ENCODE measurements around the gene BRSK1. TPM values are rescaled to one million over a fixed set of nuclear protein-coding genes. Genes with fewer than 3 reads are reported as not detected.

Gene BRSK1
- total and polyA plus RNA-seq, 2 of the 13 experiments (the other 11 are each of a cell fraction or from before 2014, with no cell fraction given): 0.18 to 1.2 TPM

- Histone ChIP-seq H3K4me1 (ENCODE audit: insufficient read depth, low read length) (peaks cover 31% of the 10 kb centered on the region), H3K4me2 (ENCODE audit: low read depth, low read length) (no peak overlapping the region), H4K20me1 (ENCODE audit: insufficient read depth, low read length) (peaks cover 46% of the 10 kb centered on the region), H3K27me3 (ENCODE audit: control insufficient read depth in 1 of 2, insufficient read depth in 2 of 2, low read length in 2 of 2) (no peaks in the 10 kb centered on the region), H3K9me3 (ENCODE audit: low read length) (no peaks in the 10 kb centered on the region), H3K36me3 (replicated peaks in 1 of 2; ENCODE audit: control insufficient read depth in 1 of 2, insufficient read depth in 2 of 2, low read length in 2 of 2) (peaks cover 30 to 75% of the 10 kb centered on the region in 2 experiments; a peak in 4 of 5 replicates), H3K79me2 (ENCODE audit: insufficient read depth, low read length) (peaks cover 51% of the 10 kb centered on the region), H3K27ac (ENCODE audit: extremely low read length, insufficient read depth, low read length) (no peak overlapping the region), H3K9ac (ENCODE audit: insufficient read depth, low read depth, low read length) (no peak overlapping the region), H2AFZ (ENCODE audit: low read length) (no peak overlapping the region), H3K4me3 (replicated peaks in 1 of 3; ENCODE audit: insufficient read depth in 1 of 3, low read depth in 2 of 3, low read length in 3 of 3) (no peak overlapping the region)
- no peak; the same call in 2 of the 3 replicates for ATAC-seq
- CTCF ChIA-PET (ENCODE audit: low intra/inter-chr PET ratio, low total read pairs): no interaction called here
- in situ Hi-C loops (cut with HindIII; ENCODE audit: extremely low pct_ligation_motif_present, low pct_unique_long_range_greater_than_20kb): no loop called here
- no TSS peak for BruUV-seq (replicated peaks)
- TF ChIP-seq SIX4 (CRISPR knock-in tag; IDR thresholded peaks at IDR 0.05) (no peak), SMAD3 (CRISPR knock-in tag; IDR thresholded peaks at IDR 0.05) (no peak), THYN1 (CRISPR knock-in tag; IDR thresholded peaks at IDR 0.05; ENCODE audit: borderline replicate concordance, low read depth) (no peak), HOXA5 (CRISPR knock-in tag; IDR thresholded peaks at IDR 0.05) (no peak), TOPORS (CRISPR knock-in tag; IDR thresholded peaks at IDR 0.05) (no peak), SALL1 (CRISPR knock-in tag; IDR thresholded peaks at IDR 0.05) (no peak), CSRNP1 (CRISPR knock-in tag; IDR thresholded peaks at IDR 0.05) (no peak), ZNF558 (CRISPR knock-in tag; IDR thresholded peaks at IDR 0.05; ENCODE audit: borderline replicate concordance) (no peak), AFF4 (CRISPR knock-in tag; IDR thresholded peaks at IDR 0.05) (no peak), NONO (IDR thresholded peaks at IDR 0.05) (no peak), NONO (CRISPR knock-in tag; conservative IDR thresholded peaks at IDR 0.05) (no peak), KLF13 (CRISPR knock-in tag; IDR thresholded peaks at IDR 0.05) (no peak), SKI (IDR thresholded peaks at IDR 0.05; ENCODE audit: partially characterized antibody) (no peak)
- no peak for FAIRE-seq
- POLR2A ChIA-PET: no interaction called here
- DNase-seq (ENCODE audit: low spot score): no peak
- WGBS (ENCODE audit: low lambda C conversion rate): 91% methylated on average over 8 of the region's 10 CpGs
- intact Hi-C loops (cut with micrococcal nuclease; ENCODE audit: unreplicated experiment): no loop called here
Measured at GRCh38 chr19:55247621-55248099, 36.1 kb upstream of the BRSK1 start.
